ENCODE measurements around the gene CUL3. TPM values are rescaled to one million over a fixed set of nuclear protein-coding genes. Genes with fewer than 3 reads are reported as not detected.
A peak's percentile ranks its signal among the peaks of the same experiment; 100 is the strongest.
"Not testable (repeated sequence)": the region's sequence is repeated elsewhere in the genome, so short reads cannot be mapped to it uniquely, and the experiment has no call there.

The CUL3 gene
- total and polyA plus RNA-seq, 8 donors = 6.1 to 155 (median 53.2) TPM

DNA sequence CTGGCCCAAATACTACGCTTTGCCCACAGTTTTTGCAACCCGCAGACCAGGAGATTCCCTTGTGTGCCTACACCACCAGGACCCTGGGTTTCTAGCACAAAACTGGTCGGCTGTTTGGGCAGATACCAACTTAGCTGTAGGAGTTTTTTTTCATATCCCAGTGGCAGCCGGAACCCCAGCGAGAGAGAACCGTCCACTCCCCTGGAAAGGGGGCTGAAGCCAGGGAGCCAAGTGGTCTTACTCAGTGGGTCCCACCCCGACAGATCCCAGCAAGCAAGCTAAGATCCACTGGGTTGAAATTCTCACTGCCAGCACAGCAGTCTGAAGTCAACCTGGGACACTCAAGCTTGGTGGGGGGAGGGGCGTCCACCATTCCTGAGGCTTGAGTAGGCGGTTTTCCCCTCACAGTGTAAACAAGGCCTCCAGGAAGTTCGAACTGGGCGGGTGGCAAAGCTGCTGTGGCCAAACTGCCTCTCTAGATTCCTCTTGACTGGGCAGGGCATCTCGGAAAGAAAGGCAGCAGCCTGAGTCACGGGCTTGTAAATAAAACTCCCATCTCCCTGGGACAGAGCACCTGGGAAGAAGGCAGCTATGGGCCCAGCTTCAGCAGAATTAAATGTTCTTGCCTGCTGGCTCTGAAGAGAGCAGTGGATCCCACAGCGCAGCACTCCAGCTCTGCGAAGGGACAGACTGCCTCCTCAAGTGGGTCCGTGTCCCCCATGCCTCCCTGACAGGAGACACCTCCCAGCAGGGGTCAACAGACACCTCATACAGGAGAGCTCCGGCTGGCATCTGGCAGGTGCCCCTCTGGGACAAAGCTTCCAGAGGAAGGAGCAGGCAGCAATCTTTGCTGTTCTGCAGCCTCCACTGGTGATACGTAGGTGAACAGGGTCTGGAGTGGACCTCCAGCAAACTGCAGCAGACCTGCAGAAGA is 99.8 kb downstream of the CUL3 start:
- 52 to 64% (median 53%) methylated on average over 14 to 18 of the region's 18 CpGs for WGBS, 5 donors
- H3K9me3 ChIP-seq; H3K27me3 ChIP-seq; intact Hi-C loops (cut with DNase I; ENCODE audit: low total_unique reads): not testable (repeated sequence)
- peak overlapping the region; percentile 58 to 83 (median 71) for H3K27ac ChIP-seq
- H3K4me3 ChIP-seq = peak overlapping the region in 1 of 4 donors; percentile 3
- peaks cover 16 to 49% (median 22%) of the 10 kb centered on the region in 4 donors for H3K4me1 ChIP-seq
- TF ChIP-seq POLR2AphosphoS5 (IDR thresholded peaks at IDR 0.05) = peak in 2 of 3 donors; percentile 69 to 86
- peaks cover 0 to 27% (median 22%) of the 10 kb centered on the region in 4 donors for H3K36me3 ChIP-seq
- peak; percentile 91 to 93 for DNase-seq

- H3K36me3 ChIP-seq = peaks cover 14 to 66% (median 58%) of the 10 kb centered on the region in 4 donors
- intact Hi-C loops (cut with DNase I; ENCODE audit: low total_unique reads) = no loop called here
- WGBS, 5 donors = 82 to 96% (median 87%) methylated on average over 2 of the region's 2 CpGs
These were observed 105.3 kb downstream of the CUL3 start for GRCh38 chr2:224479826-224480225.

GRCh38 chr2:224472827-224473226 is 112.3 kb downstream of the CUL3 start:
- Histone ChIP-seq H3K36me3 (peaks cover 11 to 53% (median 49%) of the 10 kb centered on the region in 4 donors), H3K4me3 (no peak overlapping the region), H3K4me1 (no peaks in the 10 kb centered on the region), H3K27me3 (no peaks in the 10 kb centered on the region), H3K27ac (no peak overlapping the region), H3K9me3 (no peaks in the 10 kb centered on the region)
- 88 to 96% (median 94%) methylated on average over 3 of the region's 3 CpGs for WGBS, 5 donors
- intact Hi-C loops (cut with DNase I; ENCODE audit: low total_unique reads) = no loop called here
- DNase-seq = no peak
- TF ChIP-seq POLR2A (IDR thresholded peaks at IDR 0.05) (no peak), POLR2AphosphoS5 (IDR thresholded peaks at IDR 0.05) (no peak), EP300 (IDR thresholded peaks at IDR 0.05) (no peak)
- TF ChIP-seq, protein P1, sequence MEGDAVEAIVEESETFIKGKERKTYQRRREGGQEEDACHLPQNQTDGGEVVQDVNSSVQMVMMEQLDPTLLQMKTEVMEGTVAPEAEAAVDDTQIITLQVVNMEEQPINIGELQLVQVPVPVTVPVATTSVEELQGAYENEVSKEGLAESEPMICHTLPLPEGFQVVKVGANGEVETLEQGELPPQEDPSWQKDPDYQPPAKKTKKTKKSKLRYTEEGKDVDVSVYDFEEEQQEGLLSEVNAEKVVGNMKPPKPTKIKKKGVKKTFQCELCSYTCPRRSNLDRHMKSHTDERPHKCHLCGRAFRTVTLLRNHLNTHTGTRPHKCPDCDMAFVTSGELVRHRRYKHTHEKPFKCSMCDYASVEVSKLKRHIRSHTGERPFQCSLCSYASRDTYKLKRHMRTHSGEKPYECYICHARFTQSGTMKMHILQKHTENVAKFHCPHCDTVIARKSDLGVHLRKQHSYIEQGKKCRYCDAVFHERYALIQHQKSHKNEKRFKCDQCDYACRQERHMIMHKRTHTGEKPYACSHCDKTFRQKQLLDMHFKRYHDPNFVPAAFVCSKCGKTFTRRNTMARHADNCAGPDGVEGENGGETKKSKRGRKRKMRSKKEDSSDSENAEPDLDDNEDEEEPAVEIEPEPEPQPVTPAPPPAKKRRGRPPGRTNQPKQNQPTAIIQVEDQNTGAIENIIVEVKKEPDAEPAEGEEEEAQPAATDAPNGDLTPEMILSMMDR (IDR thresholded peaks at IDR 0.05) = no peak

More at GRCh38 chr2:224479826-224480225, 105.3 kb downstream of the CUL3 start:
- no peak overlapping the region for H3K4me3 ChIP-seq
- no peak for DNase-seq
- no peak overlapping the region for H3K27ac ChIP-seq
- no peaks in the 10 kb centered on the region for H3K9me3 ChIP-seq
- peaks cover 2 to 19% (median 3%) of the 10 kb centered on the region in 4 donors for H3K4me1 ChIP-seq
- H3K27me3 ChIP-seq = no peaks in the 10 kb centered on the region
- TF ChIP-seq POLR2A (IDR thresholded peaks at IDR 0.05) = no peak
- TF ChIP-seq POLR2AphosphoS5 (IDR thresholded peaks at IDR 0.05) = no peak
- TF ChIP-seq, protein P1 (IDR thresholded peaks at IDR 0.05) = no peak
- TF ChIP-seq EP300 (IDR thresholded peaks at IDR 0.05) = no peak

- WGBS, 5 donors = 88 to 96% (median 92%) methylated on average over 3 of the region's 3 CpGs
- no peak overlapping the region for H3K27ac ChIP-seq
These were observed 113.0 kb downstream of the CUL3 start for GRCh38 chr2:224472137-224472536.

More at GRCh38 chr2:224472137-224472536, 113.0 kb downstream of the CUL3 start:
- no peaks in the 10 kb centered on the region for H3K4me1 ChIP-seq
- no peaks in the 10 kb centered on the region for H3K9me3 ChIP-seq
- TF ChIP-seq EP300 (IDR thresholded peaks at IDR 0.05) (no peak), POLR2AphosphoS5 (IDR thresholded peaks at IDR 0.05) (no peak), POLR2A (IDR thresholded peaks at IDR 0.05) (no peak)
- TF ChIP-seq, protein P1 (IDR thresholded peaks at IDR 0.05) = no peak
- peaks cover 4 to 46% (median 42%) of the 10 kb centered on the region in 4 donors for H3K36me3 ChIP-seq
- intact Hi-C loops (cut with DNase I; ENCODE audit: low total_unique reads) = no loop called here
- no peak overlapping the region for H3K4me3 ChIP-seq
- H3K27me3 ChIP-seq = no peaks in the 10 kb centered on the region
- DNase-seq = no peak

Data from stomach (tissue), 9 donors.